ENCODE measurements around the gene PKNOX2. TPM values are rescaled to one million over a fixed set of nuclear protein-coding genes. Genes with fewer than 3 reads are reported as not detected.

PKNOX2 gene
- total RNA-seq, 1 donor from 2014 or later: 8.7 TPM

- H3K9me3 Mint-ChIP-seq (ENCODE audit: unreplicated experiment): peaks cover 2% of the 10 kb centered on the region
- no peak for TF ChIP-seq CTCF (IDR thresholded peaks at IDR 0.05; ENCODE audit: partially characterized antibody, unreplicated experiment)
- no peak for DNase-seq
- H3K36me3 Mint-ChIP-seq (ENCODE audit: unreplicated experiment): no peaks in the 10 kb centered on the region
- no peak overlapping the region for H3K4me3 Mint-ChIP-seq (ENCODE audit: unreplicated experiment)
- peaks cover 12% of the 10 kb centered on the region for H3K4me1 Mint-ChIP-seq (ENCODE audit: low read depth, unreplicated experiment)
- peaks cover 5% of the 10 kb centered on the region for H3K27me3 Mint-ChIP-seq (ENCODE audit: unreplicated experiment)
- no peak overlapping the region for H3K27ac Mint-ChIP-seq (ENCODE audit: unreplicated experiment)
Measured at GRCh38 chr11:125326126-125326525, 161.6 kb downstream of the PKNOX2 start.

GRCh38 chr11:125327518-125328224 is 163.1 kb downstream of the PKNOX2 start:
- TF ChIP-seq CTCF (IDR thresholded peaks at IDR 0.05; ENCODE audit: partially characterized antibody, unreplicated experiment): no peak
- Mint-ChIP-seq H3K9me3 (ENCODE audit: unreplicated experiment) (peaks cover 2% of the 10 kb centered on the region), H3K4me3 (ENCODE audit: unreplicated experiment) (no peak overlapping the region), H3K27ac (ENCODE audit: unreplicated experiment) (no peak overlapping the region), H3K4me1 (ENCODE audit: low read depth, unreplicated experiment) (peaks cover 12% of the 10 kb centered on the region), H3K27me3 (ENCODE audit: unreplicated experiment) (peaks cover 3% of the 10 kb centered on the region), H3K36me3 (ENCODE audit: unreplicated experiment) (no peaks in the 10 kb centered on the region)
- no peak for DNase-seq

- Mint-ChIP-seq H3K36me3 (ENCODE audit: unreplicated experiment) (no peaks in the 10 kb centered on the region), H3K27ac (ENCODE audit: unreplicated experiment) (no peak overlapping the region), H3K27me3 (ENCODE audit: unreplicated experiment) (peaks cover 3% of the 10 kb centered on the region), H3K9me3 (ENCODE audit: unreplicated experiment) (peaks cover 2% of the 10 kb centered on the region), H3K4me1 (ENCODE audit: low read depth, unreplicated experiment) (peaks cover 12% of the 10 kb centered on the region), H3K4me3 (ENCODE audit: unreplicated experiment) (no peak overlapping the region)
- no peak for DNase-seq
- no peak for TF ChIP-seq CTCF (IDR thresholded peaks at IDR 0.05; ENCODE audit: partially characterized antibody, unreplicated experiment)
Measured at GRCh38 chr11:125328225-125328580, 163.7 kb downstream of the PKNOX2 start.

- H3K9me3 Mint-ChIP-seq (ENCODE audit: unreplicated experiment): peaks cover 2% of the 10 kb centered on the region
- peaks cover 3% of the 10 kb centered on the region for H3K27me3 Mint-ChIP-seq (ENCODE audit: unreplicated experiment)
- H3K4me1 Mint-ChIP-seq (ENCODE audit: low read depth, unreplicated experiment): peaks cover 10% of the 10 kb centered on the region
- DNase-seq: no peak
- H3K27ac Mint-ChIP-seq (ENCODE audit: unreplicated experiment): no peak overlapping the region
- TF ChIP-seq CTCF (IDR thresholded peaks at IDR 0.05; ENCODE audit: partially characterized antibody, unreplicated experiment): no peak
- H3K4me3 Mint-ChIP-seq (ENCODE audit: unreplicated experiment): no peak overlapping the region
- no peaks in the 10 kb centered on the region for H3K36me3 Mint-ChIP-seq (ENCODE audit: unreplicated experiment)
Measured at GRCh38 chr11:125329786-125330185, 165.2 kb downstream of the PKNOX2 start.

DNA sequence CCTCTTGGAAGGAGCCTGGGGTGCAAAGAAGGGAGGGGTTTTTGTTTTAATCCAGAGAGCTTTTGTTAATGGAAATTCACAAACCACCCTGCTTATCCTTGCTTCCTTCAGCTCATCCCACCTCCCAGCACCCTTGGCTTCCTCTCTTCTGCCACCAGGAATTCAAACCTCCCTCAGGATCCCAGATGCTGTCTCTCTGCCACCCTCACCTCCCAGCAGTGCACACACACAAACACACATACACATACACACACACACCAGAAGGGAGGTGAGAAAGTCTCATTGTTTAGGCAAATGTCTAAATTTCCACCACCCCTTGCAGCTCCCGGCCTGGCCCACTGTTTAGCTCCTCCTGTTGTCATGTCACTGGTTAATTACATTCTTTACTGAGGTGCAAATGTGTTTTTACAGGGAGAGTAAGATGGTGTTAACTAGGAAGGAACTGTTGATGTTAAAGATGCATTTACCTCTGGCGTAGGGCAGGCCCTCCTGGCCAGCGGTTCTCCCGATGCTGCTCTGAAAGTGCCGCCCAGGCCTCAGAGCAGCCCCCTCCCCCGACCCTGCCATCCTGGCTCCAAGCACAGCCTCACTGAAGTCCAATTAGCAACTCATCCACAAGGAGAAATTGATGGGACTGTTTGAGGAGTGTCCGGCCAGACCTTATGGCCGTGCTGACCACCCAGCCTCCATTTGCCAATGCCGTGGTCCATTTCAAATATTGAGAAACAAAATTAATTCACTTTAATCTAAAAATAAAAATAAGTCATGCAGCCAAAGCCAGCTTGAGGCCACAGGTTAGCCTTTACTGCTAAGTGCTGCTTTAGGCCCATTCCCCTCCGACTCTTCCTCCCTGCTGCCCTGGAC is 166.1 kb downstream of the PKNOX2 start:
- DNase-seq: no peak
- Mint-ChIP-seq H3K27ac (ENCODE audit: unreplicated experiment) (no peak overlapping the region), H3K9me3 (ENCODE audit: unreplicated experiment) (peaks cover 3% of the 10 kb centered on the region)

More for the DNA sequence above, 166.1 kb downstream of the PKNOX2 start:
- TF ChIP-seq CTCF (IDR thresholded peaks at IDR 0.05; ENCODE audit: partially characterized antibody, unreplicated experiment): no peak
- Mint-ChIP-seq H3K27me3 (ENCODE audit: unreplicated experiment) (peaks cover 4% of the 10 kb centered on the region), H3K4me1 (ENCODE audit: low read depth, unreplicated experiment) (peaks cover 15% of the 10 kb centered on the region), H3K4me3 (ENCODE audit: unreplicated experiment) (no peak overlapping the region), H3K36me3 (ENCODE audit: unreplicated experiment) (no peaks in the 10 kb centered on the region)

All from glutamatergic neuron (in vitro differentiated cells).